Stimulated activated naive B cell treated with anti-CD40 and anti-IgM and Interleukin-4, amounts not matched to agents 10 μg/mL and 1 μg/mL and 100 μg/mL, for 72 hours (primary cell): ENCODE results near the gene DEFB132.
"Not testable (repeated sequence)": the region's sequence is repeated elsewhere in the genome, so short reads cannot be mapped to it uniquely, and the experiment has no call there.

Experiments
- ATAC-seq, 2 donors: fragments of 150-1000 bp; cut with Tn5 transposase; replicated peaks; 2 replicates each; pipeline ENCODE4 v1.10.0; 2021; ENCODE audit warnings: moderate library complexity in 1 of 2
- DNase-seq: peaks from one replicate; pipeline ENCODE4 v3.0.0; 2021
- H3K27ac Mint-ChIP-seq: one replicate; pipeline ENCODE4 v1.8.0; 2022; ENCODE audit warnings: mild to moderate bottlenecking, mixed read lengths
- H3K27me3 Mint-ChIP-seq, 2 donors: one replicate each; pipeline ENCODE4 v1.8.0; 2022; ENCODE audit warnings: mixed read lengths in 2 of 2
- H3K36me3 Mint-ChIP-seq, 2 donors: one replicate each; pipeline ENCODE4 v1.8.0; 2022; ENCODE audit warnings: mixed read lengths in 2 of 2, mild to moderate bottlenecking in 1 of 2
- H3K4me1 Mint-ChIP-seq, 2 donors: one replicate each; pipeline ENCODE4 v1.8.0; 2022; ENCODE audit warnings: mixed read lengths in 2 of 2, mild to moderate bottlenecking in 1 of 2
- H3K4me3 Mint-ChIP-seq, 2 donors: one replicate each; pipeline ENCODE4 v1.8.0; 2022; ENCODE audit warnings: mild to moderate bottlenecking in 2 of 2, mixed read lengths in 2 of 2, moderate library complexity in 1 of 2
- H3K9me3 Mint-ChIP-seq, 2 donors: one replicate each; pipeline ENCODE4 v1.8.0; 2022; ENCODE audit warnings: mixed read lengths in 2 of 2, mild to moderate bottlenecking in 1 of 2

DEFB132 gene

DNA sequence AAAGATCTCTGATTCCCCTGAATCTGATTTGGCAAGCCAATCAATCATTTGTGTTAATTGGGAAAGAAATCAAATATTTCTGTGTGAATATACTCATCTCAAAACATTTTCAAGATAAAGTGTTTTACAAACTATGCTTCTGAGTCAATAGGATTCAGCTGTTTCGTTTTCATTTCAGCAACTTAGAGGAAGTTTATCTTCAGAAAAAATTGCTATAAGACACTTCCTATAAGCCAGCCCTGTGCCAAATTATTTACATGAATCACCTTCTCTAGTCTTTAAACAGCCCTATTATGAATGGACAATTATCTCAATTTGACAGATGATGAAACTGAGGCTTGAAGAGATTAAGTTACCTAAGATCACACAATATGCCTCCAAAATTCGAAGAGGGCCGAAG, 19.6 kb upstream of the DEFB132 start:
- Mint-ChIP-seq H3K4me3 (peak overlapping the region; percentile 64 to 76), H3K9me3 (no peaks in the 10 kb centered on the region), H3K27ac (peak overlapping the region; percentile 87), H3K4me1 (peaks cover 6 to 16% of the 10 kb centered on the region in 2 donors), H3K36me3 (no peaks in the 10 kb centered on the region), H3K27me3 (peaks cover 0 to 3% of the 10 kb centered on the region in 2 donors)
- ATAC-seq (peak; percentile 83 to 89), DNase-seq (no peak)

DNA sequence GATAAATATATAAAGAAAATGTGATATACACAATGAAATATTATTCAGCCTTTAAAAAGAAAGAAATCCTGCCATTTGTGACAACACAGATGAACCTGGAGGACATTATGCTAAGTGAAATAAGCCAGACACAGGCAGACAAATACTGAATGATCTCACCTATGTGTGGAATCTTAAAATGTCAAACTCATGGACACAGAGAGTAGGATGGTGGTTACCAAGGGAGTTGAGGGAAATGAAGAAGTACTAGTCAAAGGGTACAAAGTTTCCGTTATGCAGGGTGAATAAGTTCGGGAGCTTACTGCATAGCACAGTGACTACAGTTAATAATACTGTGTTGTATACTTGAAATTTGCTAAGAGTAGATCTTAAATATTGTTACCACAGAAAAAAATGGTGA, 14.6 kb upstream of the DEFB132 start:
- no peak for ATAC-seq
- H3K27me3 Mint-ChIP-seq = peaks cover 0 to 3% of the 10 kb centered on the region in 2 donors

DNA sequence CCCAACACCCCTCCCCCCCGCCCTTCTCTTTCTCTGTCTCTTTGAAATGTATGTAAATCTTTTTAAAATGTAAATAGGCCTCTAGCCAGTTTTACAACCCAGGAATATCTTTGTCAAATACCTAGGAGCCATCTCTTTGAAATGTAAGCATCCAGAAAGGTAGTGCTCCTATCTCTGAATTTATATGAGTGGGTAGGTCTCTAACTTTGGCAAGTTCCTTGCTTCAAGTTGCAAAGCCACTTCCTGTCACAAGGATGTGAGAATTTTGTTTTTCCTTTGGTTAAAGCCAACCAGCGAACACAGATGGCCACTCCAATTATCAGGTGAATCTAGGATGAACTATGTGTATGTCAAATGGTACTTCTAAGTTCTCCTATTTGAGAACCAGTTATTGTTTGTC, 6.2 kb upstream of the DEFB132 start:
- no peaks in the 10 kb centered on the region for H3K9me3 Mint-ChIP-seq
- no peak for DNase-seq
- H3K4me3 Mint-ChIP-seq = no peak overlapping the region
- H3K36me3 Mint-ChIP-seq = no peaks in the 10 kb centered on the region
- H3K4me1 Mint-ChIP-seq = no peaks in the 10 kb centered on the region
- no peak for ATAC-seq
- H3K27ac Mint-ChIP-seq = no peak overlapping the region
- H3K27me3 Mint-ChIP-seq = peaks cover 0 to 7% of the 10 kb centered on the region in 2 donors

More for the DNA sequence above, 14.6 kb upstream of the DEFB132 start:
- H3K4me1 Mint-ChIP-seq = peaks cover 0 to 2% of the 10 kb centered on the region in 2 donors
- no peak overlapping the region for H3K27ac Mint-ChIP-seq
- no peak for DNase-seq
- H3K4me3 Mint-ChIP-seq = no peak overlapping the region
- H3K9me3 Mint-ChIP-seq = no peaks in the 10 kb centered on the region
- no peaks in the 10 kb centered on the region for H3K36me3 Mint-ChIP-seq

DNA sequence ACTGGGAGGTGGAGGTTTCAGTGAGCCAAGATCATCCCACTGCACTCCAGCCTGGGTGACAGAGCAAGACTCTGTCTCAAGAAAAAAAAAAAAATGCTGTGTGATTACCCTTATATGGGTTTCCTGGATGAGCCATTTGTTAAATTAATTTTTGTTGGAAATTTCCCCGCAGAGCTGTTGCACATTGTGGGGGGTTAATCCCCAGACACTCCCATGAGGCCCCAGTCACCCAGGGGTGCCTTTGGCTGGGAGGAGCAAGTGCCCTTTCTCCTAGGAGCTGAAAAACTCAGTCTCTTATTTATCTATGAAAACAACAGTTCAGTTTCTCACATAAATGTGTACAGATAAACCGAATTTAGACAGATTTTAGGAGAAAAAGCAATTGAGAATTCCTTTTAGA, 4.7 kb upstream of the DEFB132 start:
- Mint-ChIP-seq H3K27me3 (peaks cover 0 to 11% of the 10 kb centered on the region in 2 donors), H3K4me1 (no peaks in the 10 kb centered on the region), H3K4me3 (no peak overlapping the region), H3K27ac (no peak overlapping the region), H3K9me3 (no peaks in the 10 kb centered on the region), H3K36me3 (no peaks in the 10 kb centered on the region)
- no peak for DNase-seq
- ATAC-seq = no peak

DNA sequence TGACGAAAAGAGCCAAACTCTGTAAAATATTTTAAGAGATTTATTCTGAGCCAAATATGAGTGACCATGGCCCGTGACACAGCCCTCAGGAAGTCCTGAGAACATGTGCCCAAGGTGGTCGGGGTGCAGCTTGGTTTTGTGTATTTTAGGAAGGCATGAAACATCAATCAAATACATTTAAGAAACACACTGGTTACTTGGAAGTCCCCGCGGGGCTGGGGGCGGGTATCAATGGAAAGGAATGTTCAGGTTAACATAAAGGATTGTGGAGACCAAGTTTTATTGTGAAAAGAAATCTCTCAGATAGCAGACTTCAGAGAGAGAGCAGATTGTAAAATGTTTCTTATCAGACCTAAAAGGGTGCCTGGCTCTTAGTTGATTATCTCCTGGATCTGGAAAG, 4.1 kb upstream of the DEFB132 start:
- not testable (repeated sequence) for H3K36me3 Mint-ChIP-seq, H3K9me3 Mint-ChIP-seq

DNA sequence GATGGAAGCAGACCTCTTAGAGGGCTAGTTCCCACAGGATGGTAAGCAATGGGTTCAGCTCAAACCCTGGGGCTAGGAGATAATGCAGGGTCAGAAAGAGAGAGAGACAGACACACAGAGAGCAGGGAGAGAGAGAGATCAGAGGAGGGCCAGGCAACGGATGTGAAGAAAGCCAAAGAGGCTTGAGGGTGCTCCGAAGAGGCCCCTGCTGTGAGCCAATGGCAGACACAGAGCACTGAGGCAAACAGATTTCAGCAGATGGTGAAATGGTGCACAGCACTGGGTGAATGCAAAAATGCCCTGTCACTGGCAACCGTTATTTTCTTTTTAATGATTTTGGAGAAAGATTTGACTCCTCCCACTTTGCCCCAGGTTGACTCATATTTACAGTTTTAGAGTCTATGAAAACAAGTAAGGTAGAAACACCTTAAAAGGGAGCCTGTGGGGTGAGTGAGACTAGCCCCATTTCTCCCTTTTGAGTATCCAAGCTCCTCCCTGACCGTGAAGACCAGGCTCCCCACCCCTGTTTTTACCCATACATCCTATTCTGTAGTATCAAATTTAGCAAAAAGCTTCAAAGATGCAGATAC, 840 bp downstream of the DEFB132 start:
- ATAC-seq (no peak), DNase-seq (no peak)
- Mint-ChIP-seq H3K27ac (no peak overlapping the region), H3K4me3 (no peak overlapping the region), H3K4me1 (peaks cover 0 to 1% of the 10 kb centered on the region in 2 donors), H3K9me3 (no peaks in the 10 kb centered on the region), H3K27me3 (peaks cover 11 to 20% of the 10 kb centered on the region in 2 donors), H3K36me3 (no peaks in the 10 kb centered on the region)

More for the DNA sequence above, 4.1 kb upstream of the DEFB132 start:
- ATAC-seq, H3K27ac Mint-ChIP-seq, H3K4me3 Mint-ChIP-seq, H3K4me1 Mint-ChIP-seq, DNase-seq: not testable (repeated sequence)
- peaks cover 0 to 14% of the 10 kb centered on the region in 2 donors for H3K27me3 Mint-ChIP-seq

DNA sequence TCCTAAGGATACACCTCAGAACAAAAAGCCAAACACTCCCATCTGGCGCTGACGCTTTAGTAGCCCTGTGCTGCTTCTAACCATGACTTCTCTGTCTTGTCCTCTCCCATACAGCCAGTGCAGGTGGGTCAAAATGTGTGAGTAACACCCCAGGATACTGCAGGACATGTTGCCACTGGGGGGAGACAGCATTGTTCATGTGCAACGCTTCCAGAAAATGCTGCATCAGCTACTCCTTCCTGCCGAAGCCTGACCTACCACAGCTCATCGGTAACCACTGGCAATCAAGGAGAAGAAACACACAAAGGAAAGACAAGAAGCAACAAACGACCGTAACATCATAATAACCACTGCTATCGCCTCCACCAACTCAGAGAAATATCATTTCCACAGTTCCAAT, 1.4 kb downstream of the DEFB132 start:
- Mint-ChIP-seq H3K36me3 (no peaks in the 10 kb centered on the region), H3K27ac (no peak overlapping the region), H3K9me3 (no peaks in the 10 kb centered on the region), H3K4me3 (no peak overlapping the region), H3K27me3 (peaks cover 11 to 18% of the 10 kb centered on the region in 2 donors), H3K4me1 (peaks cover 0 to 1% of the 10 kb centered on the region in 2 donors)
- DNase-seq = no peak
- no peak for ATAC-seq

DNA sequence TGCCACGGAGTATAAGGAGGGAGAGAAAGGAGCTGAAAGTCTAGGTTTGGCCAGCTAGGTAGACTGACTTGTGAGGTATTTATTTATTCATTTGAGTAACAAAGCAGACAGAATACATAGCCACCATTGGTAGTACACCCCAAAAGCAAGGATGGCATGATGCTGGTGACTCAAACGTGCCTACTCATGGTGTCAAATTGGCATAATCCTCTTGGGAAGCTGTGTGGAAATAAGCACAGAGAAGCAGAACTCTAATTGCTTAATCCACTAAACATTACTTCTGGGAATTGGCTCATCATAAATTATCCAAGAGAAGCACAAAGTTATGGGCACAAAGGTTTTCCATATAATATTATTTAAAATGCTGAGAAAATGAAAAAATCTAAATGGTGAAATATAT, 2.5 kb downstream of the DEFB132 start:
- Mint-ChIP-seq H3K36me3 (no peaks in the 10 kb centered on the region), H3K27ac (no peak overlapping the region), H3K4me1 (peaks cover 0 to 1% of the 10 kb centered on the region in 2 donors), H3K9me3 (no peaks in the 10 kb centered on the region), H3K27me3 (peaks cover 11 to 18% of the 10 kb centered on the region in 2 donors), H3K4me3 (no peak overlapping the region)
- DNase-seq (no peak), ATAC-seq (no peak)

DNA sequence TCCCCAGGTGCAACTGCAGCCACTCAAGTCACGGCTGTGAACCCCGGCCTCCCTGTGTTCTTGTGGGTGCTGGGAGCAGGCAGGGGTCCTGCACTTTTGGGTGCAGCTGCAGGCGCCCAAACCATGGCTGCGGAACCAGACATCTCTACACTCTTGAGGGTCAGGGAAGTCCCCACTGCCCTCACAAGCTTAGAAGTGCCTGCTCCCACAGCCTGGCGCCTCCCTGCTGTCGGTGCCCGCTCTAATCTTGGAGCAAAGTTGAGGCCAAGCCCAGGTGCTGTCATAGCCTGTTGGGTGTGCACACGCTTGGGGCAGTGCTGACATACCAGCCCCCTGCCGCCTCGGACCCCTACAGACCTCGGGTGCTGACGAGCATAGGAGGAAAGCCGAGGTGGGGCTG, 6.2 kb downstream of the DEFB132 start:
- H3K27me3 Mint-ChIP-seq = peaks cover 10 to 11% of the 10 kb centered on the region in 2 donors
- no peak overlapping the region for H3K27ac Mint-ChIP-seq
- no peak for DNase-seq
- H3K36me3 Mint-ChIP-seq = no peaks in the 10 kb centered on the region
- H3K4me3 Mint-ChIP-seq = no peak overlapping the region
- H3K4me1 Mint-ChIP-seq = peaks cover 9 to 11% of the 10 kb centered on the region in 2 donors
- no peaks in the 10 kb centered on the region for H3K9me3 Mint-ChIP-seq
- no peak for ATAC-seq

DNA sequence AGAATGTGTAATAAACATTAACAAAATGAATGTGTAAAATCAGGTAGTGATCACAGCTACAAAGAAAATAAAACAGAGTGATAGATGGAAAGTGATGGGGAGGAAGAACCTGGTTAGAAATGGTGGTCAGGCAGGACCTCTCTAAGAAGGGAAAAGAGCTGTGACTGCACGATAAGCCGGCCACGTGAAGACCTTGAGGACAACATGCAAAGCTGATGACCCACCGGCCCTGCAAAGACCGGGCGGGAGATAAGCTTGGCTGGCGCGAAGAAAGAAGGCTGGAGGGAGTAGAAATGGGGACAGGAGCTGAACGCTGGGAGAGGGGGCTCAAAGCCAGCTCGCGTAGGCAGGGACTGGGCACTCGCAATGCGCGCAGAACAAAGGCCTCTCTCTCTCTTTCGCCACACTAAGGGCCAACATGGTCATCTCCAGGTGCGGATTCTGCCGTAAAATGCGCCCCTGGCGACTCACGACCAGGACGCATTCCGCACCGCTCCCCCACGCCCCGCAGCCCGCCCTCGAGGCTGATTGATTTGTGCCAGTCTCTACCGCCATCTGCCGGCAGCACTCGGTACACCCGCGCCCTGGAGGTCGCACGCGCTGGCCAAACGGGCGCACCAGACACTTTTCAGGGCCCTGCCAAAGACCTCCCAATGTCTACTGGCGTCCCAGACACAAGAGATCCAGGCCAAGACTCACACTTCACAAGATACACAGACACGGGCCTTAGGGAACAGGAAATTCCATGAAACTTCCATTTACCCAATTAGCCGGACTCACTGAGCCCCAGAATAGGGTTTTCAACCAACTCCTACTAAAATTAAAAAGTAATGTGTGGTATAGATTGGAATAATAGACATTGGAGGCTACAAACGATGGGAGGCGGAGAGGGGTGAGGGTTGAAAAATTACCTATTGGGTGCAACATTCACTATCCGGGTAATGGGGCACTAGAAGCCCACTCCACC, 9.4 kb downstream of the DEFB132 start:
- Mint-ChIP-seq H3K27me3 (no peaks in the 10 kb centered on the region), H3K4me1 (peaks cover 8 to 11% of the 10 kb centered on the region in 2 donors), H3K36me3 (no peaks in the 10 kb centered on the region), H3K4me3 (peak overlapping the region; percentile 82 to 91), H3K9me3 (no peaks in the 10 kb centered on the region), H3K27ac (peak overlapping the region; percentile 93)
- peak; percentile 77 for DNase-seq
- peak; percentile 92 to 94 for ATAC-seq

DNA sequence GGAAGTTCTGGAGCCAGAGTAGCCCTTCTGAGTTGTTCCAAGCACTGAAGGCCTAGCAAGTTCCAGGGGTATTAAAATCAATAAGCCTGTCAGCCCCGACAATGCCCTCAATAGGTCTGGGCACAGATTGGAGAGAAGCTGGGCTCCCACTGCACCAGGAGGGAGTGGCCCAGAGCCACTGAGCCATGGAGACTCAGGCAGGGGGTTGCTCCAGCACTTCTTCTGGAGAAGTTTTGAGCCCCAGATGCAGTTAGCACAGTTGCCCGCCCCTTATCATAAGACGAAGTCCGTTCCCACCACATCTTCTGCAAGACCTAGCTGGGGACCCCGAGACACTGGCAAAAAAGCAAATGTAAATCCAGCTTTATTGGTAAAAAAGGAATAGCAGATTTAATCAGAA, 13.0 kb downstream of the DEFB132 start:
- Mint-ChIP-seq H3K4me3 (no peak overlapping the region), H3K4me1 (peaks cover 8 to 11% of the 10 kb centered on the region in 2 donors), H3K36me3 (peaks cover 0 to 4% of the 10 kb centered on the region in 2 donors), H3K27ac (no peak overlapping the region), H3K9me3 (no peaks in the 10 kb centered on the region), H3K27me3 (no peaks in the 10 kb centered on the region)
- DNase-seq (no peak), ATAC-seq (no peak)

DNA sequence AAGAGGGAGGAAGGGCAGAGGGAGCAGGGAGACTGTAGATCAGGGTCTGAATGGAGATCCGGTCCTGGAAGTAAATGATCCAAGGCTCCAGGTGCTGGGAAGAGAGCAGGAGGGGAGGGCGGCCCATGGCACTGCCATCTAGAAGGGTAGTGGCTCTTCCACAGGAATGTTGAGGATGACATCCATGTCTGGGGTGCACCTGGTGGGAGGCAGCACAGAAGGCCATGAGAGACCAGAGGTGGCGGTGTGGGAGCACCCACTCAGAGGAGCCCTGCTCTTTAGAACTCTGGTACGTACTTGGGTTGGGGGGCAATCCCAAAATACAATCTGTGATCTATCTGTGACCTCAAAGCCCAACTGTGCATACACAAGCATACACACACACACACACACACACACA, 13.5 kb downstream of the DEFB132 start:
- ATAC-seq (no peak), DNase-seq (no peak)
- H3K36me3 Mint-ChIP-seq = peaks cover 4 to 8% of the 10 kb centered on the region in 2 donors
- no peaks in the 10 kb centered on the region for H3K9me3 Mint-ChIP-seq
- H3K4me1 Mint-ChIP-seq = peaks cover 8 to 11% of the 10 kb centered on the region in 2 donors
- no peak overlapping the region for H3K4me3 Mint-ChIP-seq
- H3K27ac Mint-ChIP-seq = no peak overlapping the region
- no peaks in the 10 kb centered on the region for H3K27me3 Mint-ChIP-seq

DNA sequence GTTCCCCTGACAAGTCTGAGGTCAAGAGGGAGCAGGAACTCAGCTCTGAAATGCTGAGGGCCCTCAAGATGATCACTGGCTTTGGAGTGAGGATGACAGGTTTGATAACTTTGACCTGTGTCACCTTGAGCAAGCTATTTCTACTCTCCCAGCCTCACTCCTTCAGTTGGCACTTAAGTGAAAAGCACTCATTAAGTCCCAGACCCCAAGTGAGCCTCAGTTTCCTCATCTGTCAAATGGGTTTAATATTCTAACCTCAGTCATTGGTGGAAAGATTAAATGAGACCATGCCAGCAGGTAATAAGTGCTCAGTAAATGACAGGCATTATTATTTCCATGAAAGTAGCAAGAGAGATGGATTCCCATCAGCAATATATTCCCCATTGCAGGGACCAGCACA, 14.0 kb downstream of the DEFB132 start:
- ATAC-seq (no peak), DNase-seq (no peak)
- Mint-ChIP-seq H3K27me3 (no peaks in the 10 kb centered on the region), H3K36me3 (peaks cover 9 to 12% of the 10 kb centered on the region in 2 donors), H3K4me1 (peaks cover 5 to 8% of the 10 kb centered on the region in 2 donors), H3K27ac (no peak overlapping the region), H3K9me3 (no peaks in the 10 kb centered on the region), H3K4me3 (no peak overlapping the region)

DNA sequence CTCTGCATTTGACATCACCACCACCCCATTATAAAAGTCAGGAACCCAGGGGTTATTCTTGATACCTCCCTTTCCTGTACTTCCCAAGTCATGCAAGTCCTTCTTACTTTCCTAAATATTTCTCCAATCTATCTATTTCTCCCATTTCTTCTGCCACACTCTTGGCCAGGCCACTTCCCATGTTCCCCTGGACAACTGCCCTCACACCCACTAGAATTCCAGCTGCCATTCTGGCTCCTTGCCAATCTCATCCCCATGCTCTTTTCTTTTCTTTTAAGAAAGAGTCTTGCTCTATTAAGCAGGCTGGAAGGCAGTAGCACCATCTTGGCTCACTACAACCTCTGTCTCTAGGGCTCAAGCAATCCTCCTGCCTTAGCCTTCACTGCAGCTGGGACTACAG, 15.2 kb downstream of the DEFB132 start:
- no peak for DNase-seq
- H3K27ac Mint-ChIP-seq = no peak overlapping the region

DNA sequence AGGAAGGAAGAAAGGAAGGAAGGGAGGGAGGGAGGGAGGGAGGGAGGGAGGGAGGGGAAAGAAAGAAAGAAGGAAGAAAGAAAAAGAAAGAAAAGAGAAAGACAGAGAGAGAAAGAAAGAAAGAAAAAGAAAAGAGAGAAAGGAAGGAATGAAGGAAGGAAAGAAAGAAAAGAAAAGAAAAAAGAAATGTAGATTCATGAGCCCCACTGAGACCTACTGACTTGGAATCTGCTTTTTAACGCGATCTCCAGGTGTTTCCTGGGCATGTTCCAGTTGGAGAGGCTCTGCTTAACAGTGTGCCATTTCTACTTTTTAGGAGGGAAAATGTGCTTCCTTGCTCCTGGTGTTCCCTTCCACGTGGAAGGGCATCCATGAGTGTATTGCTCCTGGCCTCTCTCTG, 16.4 kb downstream of the DEFB132 start:
- Mint-ChIP-seq H3K4me3 (no peak overlapping the region), H3K4me1 (peaks cover 0 to 2% of the 10 kb centered on the region in 2 donors), H3K27me3 (no peaks in the 10 kb centered on the region), H3K36me3 (peaks cover 14 to 25% of the 10 kb centered on the region in 2 donors), H3K27ac (no peak overlapping the region), H3K9me3 (peaks cover 0 to 2% of the 10 kb centered on the region in 2 donors)
- no peak for DNase-seq
- no peak for ATAC-seq

More for the DNA sequence above, 15.2 kb downstream of the DEFB132 start:
- H3K4me1 Mint-ChIP-seq = no peaks in the 10 kb centered on the region
- H3K4me3 Mint-ChIP-seq = no peak overlapping the region
- H3K36me3 Mint-ChIP-seq = peaks cover 11 to 16% of the 10 kb centered on the region in 2 donors
- no peak for ATAC-seq
- H3K27me3 Mint-ChIP-seq = no peaks in the 10 kb centered on the region
- H3K9me3 Mint-ChIP-seq = no peaks in the 10 kb centered on the region
